ENCODE data around the gene PHACTR4. TPM values are rescaled to one million over a fixed set of nuclear protein-coding genes. Genes with fewer than 3 reads are reported as not detected.

Gene PHACTR4
- total and polyA plus RNA-seq, 9 of the 15 experiments (the other 6 are each of a cell fraction or from before 2014, with no cell fraction given) = 6.4 to 43.6 (median 14.2) TPM

- no peak for TF ChIP-seq HINFP (tag; conservative IDR thresholded peaks at IDR 0.05; ENCODE audit: low read depth)
- no peak for TF ChIP-seq KDM2B (CRISPR knock-in tag; IDR thresholded peaks at IDR 0.05)
- TF ChIP-seq, protein P1, sequence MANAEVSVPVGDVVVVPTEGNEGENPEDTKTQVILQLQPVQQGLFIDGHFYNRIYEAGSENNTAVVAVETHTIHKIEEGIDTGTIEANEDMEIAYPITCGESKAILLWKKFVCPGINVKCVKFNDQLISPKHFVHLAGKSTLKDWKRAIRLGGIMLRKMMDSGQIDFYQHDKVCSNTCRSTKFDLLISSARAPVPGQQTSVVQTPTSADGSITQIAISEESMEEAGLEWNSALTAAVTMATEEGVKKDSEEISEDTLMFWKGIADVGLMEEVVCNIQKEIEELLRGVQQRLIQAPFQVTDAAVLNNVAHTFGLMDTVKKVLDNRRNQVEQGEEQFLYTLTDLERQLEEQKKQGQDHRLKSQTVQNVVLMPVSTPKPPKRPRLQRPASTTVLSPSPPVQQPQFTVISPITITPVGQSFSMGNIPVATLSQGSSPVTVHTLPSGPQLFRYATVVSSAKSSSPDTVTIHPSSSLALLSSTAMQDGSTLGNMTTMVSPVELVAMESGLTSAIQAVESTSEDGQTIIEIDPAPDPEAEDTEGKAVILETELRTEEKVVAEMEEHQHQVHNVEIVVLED (CRISPR knock-in tag; IDR thresholded peaks at IDR 0.05) = no peak
- no peak for TF ChIP-seq ZNF76 (CRISPR knock-in tag; IDR thresholded peaks at IDR 0.05; ENCODE audit: borderline replicate concordance)
- TF ChIP-seq LARP7 (IDR thresholded peaks at IDR 0.05) = no peak
- no peak for TF ChIP-seq ELK1 (CRISPR knock-in tag; IDR thresholded peaks at IDR 0.05)
- TF ChIP-seq ZNF655 (CRISPR knock-in tag; IDR thresholded peaks at IDR 0.05) = 0 out of 2 replicates have a peak, but pooled peaks have one; percentile 55
- TF ChIP-seq, protein P2, sequence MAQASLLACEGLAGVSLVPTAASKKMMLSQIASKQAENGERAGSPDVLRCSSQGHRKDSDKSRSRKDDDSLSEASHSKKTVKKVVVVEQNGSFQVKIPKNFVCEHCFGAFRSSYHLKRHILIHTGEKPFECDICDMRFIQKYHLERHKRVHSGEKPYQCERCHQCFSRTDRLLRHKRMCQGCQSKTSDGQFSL (CRISPR knock-in tag; IDR thresholded peaks at IDR 0.05) = no peak
- TF ChIP-seq, protein P2 (tag; IDR thresholded peaks at IDR 0.05) = no peak
- TF ChIP-seq KLF10 (CRISPR knock-in tag; IDR thresholded peaks at IDR 0.05) = peak; percentile 66; the same call in 1 of the 2 replicates
- TF ChIP-seq, protein P3, sequence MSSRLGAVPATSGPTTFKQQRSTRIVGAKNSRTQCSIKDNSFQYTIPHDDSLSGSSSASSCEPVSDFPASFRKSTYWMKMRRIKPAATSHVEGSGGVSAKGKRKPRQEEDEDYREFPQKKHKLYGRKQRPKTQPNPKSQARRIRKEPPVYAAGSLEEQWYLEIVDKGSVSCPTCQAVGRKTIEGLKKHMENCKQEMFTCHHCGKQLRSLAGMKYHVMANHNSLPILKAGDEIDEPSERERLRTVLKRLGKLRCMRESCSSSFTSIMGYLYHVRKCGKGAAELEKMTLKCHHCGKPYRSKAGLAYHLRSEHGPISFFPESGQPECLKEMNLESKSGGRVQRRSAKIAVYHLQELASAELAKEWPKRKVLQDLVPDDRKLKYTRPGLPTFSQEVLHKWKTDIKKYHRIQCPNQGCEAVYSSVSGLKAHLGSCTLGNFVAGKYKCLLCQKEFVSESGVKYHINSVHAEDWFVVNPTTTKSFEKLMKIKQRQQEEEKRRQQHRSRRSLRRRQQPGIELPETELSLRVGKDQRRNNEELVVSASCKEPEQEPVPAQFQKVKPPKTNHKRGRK (tag; IDR thresholded peaks at IDR 0.05) = no peak
- no peak for TF ChIP-seq AFF4 (CRISPR knock-in tag; IDR thresholded peaks at IDR 0.05)
- TF ChIP-seq RHOXF2B (CRISPR knock-in tag; conservative IDR thresholded peaks at IDR 0.05) = 0 out of 2 replicates have a peak, but pooled peaks have one; percentile 7
Observed at GRCh38 chr1:28510970-28511440, 141.5 kb downstream of the PHACTR4 start (continued).

All from K562 (cell line).